ENCODE results near the gene CHRM2.

Gene CHRM2

DNA sequence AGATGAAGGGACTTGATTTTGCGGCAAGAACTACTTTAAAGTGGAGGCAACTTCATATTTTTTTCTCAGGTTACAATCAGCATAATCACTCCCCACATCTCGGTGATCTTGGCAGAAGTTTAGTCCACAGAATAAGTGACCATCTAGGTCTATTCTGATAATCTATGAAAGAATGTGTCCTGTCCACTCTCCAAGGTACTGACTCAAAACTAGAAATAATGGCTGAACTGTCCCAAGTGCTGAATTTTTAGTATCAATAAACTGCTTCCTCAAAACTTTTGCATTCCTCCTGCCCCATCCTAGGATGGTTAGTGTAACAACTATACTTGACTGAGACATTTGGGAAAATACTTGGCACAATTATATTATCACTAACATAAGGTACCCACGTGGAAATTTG is 10.9 kb upstream of the CHRM2 start:
- TF ChIP-seq MAX (IDR thresholded peaks at IDR 0.05) (no peak), ZBTB7A (IDR thresholded peaks at IDR 0.05; ENCODE audit: low read depth) (no peak), TCF12 (IDR thresholded peaks at IDR 0.05; ENCODE audit: low read depth) (no peak), USF1 (IDR thresholded peaks at IDR 0.05) (no peak), FOXM1 (IDR thresholded peaks at IDR 0.05; ENCODE audit: borderline replicate concordance, low read depth) (no peak), RAD21 (IDR thresholded peaks at IDR 0.05; ENCODE audit: low read depth) (no peak), REST (IDR thresholded peaks at IDR 0.05; ENCODE audit: low read depth) (peak; percentile 94), CREB1 (IDR thresholded peaks at IDR 0.05; ENCODE audit: low read depth) (no peak), NFIC (IDR thresholded peaks at IDR 0.05) (no peak), YY1 (IDR thresholded peaks at IDR 0.05; ENCODE audit: low read depth) (0 out of 2 replicates have a peak, but pooled peaks have one; percentile 18), EP300 (IDR thresholded peaks at IDR 0.05; ENCODE audit: borderline replicate concordance) (no peak), EGR1 (IDR thresholded peaks at IDR 0.05) (no peak), TAF1 (IDR thresholded peaks at IDR 0.05; ENCODE audit: low read depth) (no peak), CEBPB (IDR thresholded peaks at IDR 0.05) (no peak), TEAD4 (IDR thresholded peaks at IDR 0.05) (peak; percentile 82)

DNA sequence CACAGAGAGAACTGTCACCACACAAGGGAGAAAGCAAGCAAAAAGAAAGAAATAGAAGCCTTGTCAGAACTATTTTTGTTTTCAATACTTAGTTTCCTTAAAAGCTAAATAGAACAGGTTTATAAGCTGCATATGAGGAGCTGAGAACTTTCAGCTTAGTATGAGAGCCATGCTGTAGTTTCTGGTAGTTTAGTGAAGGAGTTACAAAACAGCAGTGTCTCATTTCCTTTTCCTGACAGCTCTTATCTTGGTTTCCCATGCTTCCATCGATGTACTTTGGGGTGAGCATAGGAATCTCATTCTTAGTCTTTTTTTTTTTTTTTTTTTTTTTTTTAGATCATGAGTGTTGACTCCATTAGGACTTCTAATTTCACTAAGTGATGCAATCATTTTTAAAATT is 8.6 kb upstream of the CHRM2 start:
- TF ChIP-seq FOXM1 (IDR thresholded peaks at IDR 0.05; ENCODE audit: borderline replicate concordance, low read depth) (no peak), TCF12 (IDR thresholded peaks at IDR 0.05; ENCODE audit: low read depth) (no peak), TEAD4 (IDR thresholded peaks at IDR 0.05) (no peak), YY1 (IDR thresholded peaks at IDR 0.05; ENCODE audit: low read depth) (no peak), CREB1 (IDR thresholded peaks at IDR 0.05; ENCODE audit: low read depth) (no peak)

DNA sequence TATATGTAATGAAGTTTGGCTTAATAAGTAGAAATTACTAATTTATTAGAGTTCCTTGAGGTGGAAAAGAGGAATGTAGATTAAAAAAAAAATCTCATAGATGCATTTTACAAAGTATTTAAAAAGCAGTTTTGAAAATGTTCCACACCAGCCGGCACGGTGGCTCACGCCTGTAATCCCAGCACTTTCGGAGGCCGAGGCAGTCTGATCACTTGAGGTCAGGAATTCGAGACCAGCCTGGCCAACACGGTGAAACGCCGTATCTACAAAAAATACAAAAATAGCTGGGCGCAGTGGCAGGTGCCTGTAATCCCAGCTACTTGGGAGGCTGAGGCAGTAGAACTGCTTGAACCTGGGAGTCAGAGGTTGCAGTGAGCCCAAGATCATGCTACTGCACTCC is 3.2 kb upstream of the CHRM2 start:
- TF ChIP-seq FOXM1 (IDR thresholded peaks at IDR 0.05; ENCODE audit: borderline replicate concordance, low read depth) (no peak), USF1 (IDR thresholded peaks at IDR 0.05) (no peak), EGR1 (IDR thresholded peaks at IDR 0.05) (no peak), EP300 (IDR thresholded peaks at IDR 0.05; ENCODE audit: borderline replicate concordance) (no peak), CEBPB (IDR thresholded peaks at IDR 0.05) (no peak), YY1 (IDR thresholded peaks at IDR 0.05; ENCODE audit: low read depth) (no peak), CREB1 (IDR thresholded peaks at IDR 0.05; ENCODE audit: low read depth) (no peak), TEAD4 (IDR thresholded peaks at IDR 0.05) (no peak)

DNA sequence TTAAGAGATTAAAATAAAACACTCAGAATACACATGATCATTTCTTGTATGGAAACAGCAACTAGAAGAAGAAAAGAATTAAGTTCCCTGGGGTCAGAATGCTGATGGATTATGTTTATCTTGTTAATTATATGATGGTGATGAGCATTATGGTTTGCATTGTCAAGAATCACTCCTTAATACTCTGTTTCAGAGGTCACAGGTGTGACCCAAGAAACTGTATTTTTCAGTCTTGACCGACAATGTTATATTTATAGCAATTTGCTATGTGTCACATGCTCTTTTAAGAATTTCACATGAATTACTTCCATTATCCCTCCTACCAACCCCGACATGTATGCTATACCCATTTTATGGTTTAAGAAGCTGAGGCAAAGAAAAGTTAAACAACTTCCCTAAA is 2.7 kb upstream of the CHRM2 start:
- no peak for TF ChIP-seq TCF12 (IDR thresholded peaks at IDR 0.05; ENCODE audit: low read depth)
- TF ChIP-seq USF1 (IDR thresholded peaks at IDR 0.05) = no peak
- no peak for TF ChIP-seq ZBTB7A (IDR thresholded peaks at IDR 0.05; ENCODE audit: low read depth)
- TF ChIP-seq REST (IDR thresholded peaks at IDR 0.05; ENCODE audit: low read depth) = no peak
- TF ChIP-seq MAX (IDR thresholded peaks at IDR 0.05) = no peak
- no peak for TF ChIP-seq TEAD4 (IDR thresholded peaks at IDR 0.05)
- no peak for TF ChIP-seq CEBPB (IDR thresholded peaks at IDR 0.05)
- TF ChIP-seq FOXM1 (IDR thresholded peaks at IDR 0.05; ENCODE audit: borderline replicate concordance, low read depth) = no peak
- no peak for TF ChIP-seq YY1 (IDR thresholded peaks at IDR 0.05; ENCODE audit: low read depth)
- TF ChIP-seq CREB1 (IDR thresholded peaks at IDR 0.05; ENCODE audit: low read depth) = no peak
- TF ChIP-seq TAF1 (IDR thresholded peaks at IDR 0.05; ENCODE audit: low read depth) = no peak
- no peak for TF ChIP-seq EP300 (IDR thresholded peaks at IDR 0.05; ENCODE audit: borderline replicate concordance)
- no peak for TF ChIP-seq RAD21 (IDR thresholded peaks at IDR 0.05; ENCODE audit: low read depth)

- TF ChIP-seq EP300 (IDR thresholded peaks at IDR 0.05; ENCODE audit: borderline replicate concordance) (no peak), TEAD4 (IDR thresholded peaks at IDR 0.05) (no peak), CEBPB (IDR thresholded peaks at IDR 0.05) (no peak), FOXM1 (IDR thresholded peaks at IDR 0.05; ENCODE audit: borderline replicate concordance, low read depth) (no peak), MAX (IDR thresholded peaks at IDR 0.05) (no peak), YY1 (IDR thresholded peaks at IDR 0.05; ENCODE audit: low read depth) (no peak), CREB1 (IDR thresholded peaks at IDR 0.05; ENCODE audit: low read depth) (no peak), NFIC (IDR thresholded peaks at IDR 0.05) (no peak), TAF1 (IDR thresholded peaks at IDR 0.05; ENCODE audit: low read depth) (no peak), ZBTB7A (IDR thresholded peaks at IDR 0.05; ENCODE audit: low read depth) (no peak), USF1 (IDR thresholded peaks at IDR 0.05) (no peak), REST (IDR thresholded peaks at IDR 0.05; ENCODE audit: low read depth) (no peak)
These were observed 829 bp downstream of the CHRM2 start for GRCh38 chr7:136869001-136869961.

Measured in Ishikawa (cell line).